GM12878 (cell line): ENCODE results near the gene CIRBP. TPM values are rescaled to one million over a fixed set of nuclear protein-coding genes. Genes with fewer than 3 reads are reported as not detected.
A peak's percentile ranks its signal among the peaks of the same experiment; 100 is the strongest.

Experiments used
- ATF7 ChIP-seq: fragments of 450-650 bp; IDR thresholded peaks from 2 replicates; pipeline ENCODE4 v1.6.1; 2016; ENCODE audit warnings: low read depth, mild to moderate bottlenecking
- BCLAF1 ChIP-seq: fragments of 450-650 bp; IDR thresholded peaks from 2 replicates; pipeline ENCODE4 v1.6.1; 2017; ENCODE audit warnings: antibody characterized with exemption, mild to moderate bottlenecking, moderate library complexity
- CBFB ChIP-seq: IDR thresholded peaks from 2 replicates; pipeline ENCODE4 v1.6.1; 2016; ENCODE audit warnings: antibody characterized with exemption, low read depth
- CHD2 ChIP-seq: IDR thresholded peaks from 2 replicates; pipeline ENCODE4 v1.6.1; 2011; ENCODE audit warnings: low read depth, low read length, improper control_type of control experiment, borderline replicate concordance
- CREB1 ChIP-seq: IDR thresholded peaks from 2 replicates; pipeline ENCODE4 v1.6.1; 2012; ENCODE audit warnings: low read depth, mild to moderate bottlenecking, inconsistent platforms
- E4F1 ChIP-seq: fragments of 450-650 bp; IDR thresholded peaks from 2 replicates; pipeline ENCODE4 v1.6.1; 2018; ENCODE audit warnings: borderline replicate concordance, mild to moderate bottlenecking; ENCODE audit not compliant: partially characterized antibody
- EP300 ChIP-seq, 2 experiments: fragments of 150-350 bp in 1 of 2; IDR thresholded peaks; 2 replicates each; pipeline ENCODE4 v1.6.1; 2011 to 2012; ENCODE audit warnings: low read depth in 2 of 2, low read length in 2 of 2, borderline replicate concordance in 1 of 2, improper control_type of control experiment in 1 of 2, inconsistent platforms in 1 of 2; ENCODE audit not compliant: control insufficient read depth in 1 of 2
- FOXK2 ChIP-seq: fragments of 450-650 bp; IDR thresholded peaks from 2 replicates; pipeline ENCODE4 v1.6.1; 2017; ENCODE audit warnings: mild to moderate bottlenecking, moderate library complexity
- GABPA ChIP-seq: IDR thresholded peaks from 2 replicates; pipeline ENCODE4 v1.6.1; 2014; ENCODE audit warnings: antibody characterized with exemption, low read depth, mild to moderate bottlenecking, inconsistent platforms
- JUND ChIP-seq: IDR thresholded peaks from 2 replicates; pipeline ENCODE4 v1.6.1; 2012; ENCODE audit warnings: low read depth, mild to moderate bottlenecking, low read length, improper control_type of control experiment, moderate library complexity
- KDM1A ChIP-seq: fragments of 200-600 bp; sonication (generic); IDR thresholded peaks from 2 replicates; pipeline ENCODE4 v1.6.1; 2016; ENCODE audit warnings: borderline replicate concordance
- MTA2 ChIP-seq: fragments of 450-650 bp; IDR thresholded peaks from 2 replicates; pipeline ENCODE4 v1.6.1; 2016; ENCODE audit warnings: low read depth, mild to moderate bottlenecking, moderate library complexity
- NBN ChIP-seq: fragments of 450-650 bp; IDR thresholded peaks from 2 replicates; pipeline ENCODE4 v1.6.1; 2016
- NFYA ChIP-seq: IDR thresholded peaks from 2 replicates; pipeline ENCODE4 v1.6.1; 2011; ENCODE audit warnings: low read depth, mild to moderate bottlenecking, low read length, improper control_type of control experiment, borderline replicate concordance
- POLR2AphosphoS2 ChIP-seq: IDR thresholded peaks from 2 replicates; pipeline ENCODE4 v1.6.1; 2011; ENCODE audit warnings: low read depth, mild to moderate bottlenecking, low read length, improper control_type of control experiment, moderate library complexity
- SMARCA5 ChIP-seq: fragments of 450-650 bp; IDR thresholded peaks from 2 replicates; pipeline ENCODE4 v1.6.1; 2017; ENCODE audit warnings: mild to moderate bottlenecking
- SRF ChIP-seq, 2 experiments: IDR thresholded peaks; 2 replicates each; pipeline ENCODE4 v1.6.1; 2011; ENCODE audit warnings: low read depth in 2 of 2, low read length in 2 of 2, mild to moderate bottlenecking in 1 of 2, moderate library complexity in 1 of 2
- SUPT20H ChIP-seq: IDR thresholded peaks from 2 replicates; pipeline ENCODE4 v1.6.1; 2011; ENCODE audit warnings: low read depth, mild to moderate bottlenecking, low read length, moderate library complexity, borderline replicate concordance; ENCODE audit not compliant: control insufficient read depth
- TCF12 ChIP-seq: IDR thresholded peaks from 2 replicates; pipeline ENCODE4 v1.6.1; 2011; ENCODE audit warnings: low read depth, mild to moderate bottlenecking, low read length
- YY1 ChIP-seq: IDR thresholded peaks from 2 replicates; pipeline ENCODE4 v1.6.1; 2011; ENCODE audit warnings: low read depth, mild to moderate bottlenecking, low read length
- ZBED1 ChIP-seq: IDR thresholded peaks from 2 replicates; pipeline ENCODE4 v1.6.1; 2016; ENCODE audit warnings: borderline replicate concordance
- ZBTB11 ChIP-seq: fragments of 450-650 bp; formaldehyde crosslinking; IDR thresholded peaks from 2 replicates; pipeline ENCODE4 v1.5.0; 2022; ENCODE audit warnings: mild to moderate bottlenecking, missing genetic modification characterization
- polyA plus RNA-seq, 11 experiments: library from polyadenylated mRNA; depleted of rRNA in 4 of 11; unstranded in 6 of 11; stranded (reverse) in 5 of 11; fragments of >200 nt; fragmentation: Nextera tagmentation in 4 of 11; fragmentation: Illumina TruSeq in 1 of 11; extraction: Ambion mirVana in 4 of 11; extraction: Trizol in 1 of 11; gene quantifications; 1 replicate in 1 of 11; 2 replicates in 10 of 11; pipeline versions ENCODE4 v1.2.1 to v1.2.3, GENCODE V29; 2011 to 2016; ENCODE audit warnings: inconsistent platforms in 2 of 11, missing spikeins in 2 of 11, low read depth in 1 of 11
- total RNA-seq, 4 experiments: library from RNA; depleted of rRNA in 3 of 4; stranded (reverse); fragments of >200 nt in 3 of 4; fragmentation: Illumina TruSeq in 1 of 4; extraction: Trizol in 1 of 4; gene quantifications; 2 replicates each; pipeline versions ENCODE4 v1.2.1 to v1.2.3, GENCODE V29; 2013 to 2021

The CIRBP gene
- total and polyA plus RNA-seq, 10 of the 15 experiments (the other 5 are each of a cell fraction or from before 2014, with no cell fraction given), result 27.6 to 335 (median 229) TPM

DNA sequence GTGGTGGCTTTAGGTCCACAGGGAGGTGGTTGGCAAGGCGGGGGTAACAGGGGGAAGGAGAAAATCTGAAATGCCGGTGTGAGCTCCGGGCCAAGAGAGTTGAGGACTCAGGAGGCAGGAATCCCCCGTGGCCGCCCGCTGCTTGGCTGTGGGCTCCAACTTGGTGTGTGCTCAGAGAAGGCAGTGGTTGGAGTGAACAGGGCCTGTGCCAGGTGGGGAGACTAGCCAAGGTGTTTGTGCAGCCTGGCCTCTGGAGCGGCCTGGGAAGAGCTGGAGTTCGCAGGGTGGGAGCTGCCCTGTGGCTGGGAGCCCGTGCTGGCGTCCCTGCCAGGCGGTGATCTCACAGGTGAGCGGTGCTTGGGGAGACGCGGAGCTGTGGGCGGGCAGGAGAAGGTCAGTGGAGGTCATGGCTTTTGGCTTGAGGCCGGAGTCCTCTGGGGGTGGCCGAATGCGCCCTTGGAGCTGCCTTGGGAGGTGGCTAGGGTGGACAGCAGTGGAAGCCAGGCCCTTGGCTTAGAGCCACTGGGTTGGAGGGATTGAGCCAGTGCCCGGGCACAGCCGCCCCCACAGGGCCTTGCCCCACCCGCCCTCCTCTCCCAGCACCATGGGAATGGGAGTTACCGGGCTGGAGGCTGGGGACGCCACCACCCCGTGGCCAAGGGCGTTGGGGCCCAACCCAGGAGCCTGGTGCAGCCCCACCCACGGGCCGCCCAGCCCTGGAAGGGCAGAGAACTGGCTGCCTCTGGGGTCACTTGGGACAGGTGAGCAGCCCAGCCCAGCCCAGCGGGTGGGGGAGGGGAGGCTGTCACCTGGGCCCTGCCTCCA is 7.1 kb upstream of the CIRBP start (continued):
- TF ChIP-seq ZBTB11 (CRISPR knock-in tag), result no peak
- 0 out of 2 replicates have a peak, but pooled peaks have one; percentile 44 for TF ChIP-seq TCF12
- TF ChIP-seq ZBED1, result no peak
- no peak for TF ChIP-seq CREB1
- TF ChIP-seq MTA2, result no peak
- 0 out of 2 replicates have a peak, but pooled peaks have one; percentile 1 for TF ChIP-seq ATF7
- no peak for TF ChIP-seq BCLAF1
- TF ChIP-seq JUND, result no peak
- TF ChIP-seq KDM1A, result no peak
- TF ChIP-seq FOXK2, result no peak
- peak; percentile 65; the same call in 1 of the 2 replicates for TF ChIP-seq POLR2AphosphoS2
- peak; percentile 9; the same call in 1 of the 2 replicates for TF ChIP-seq SMARCA5
- TF ChIP-seq NFYA, result no peak
- peak; percentile 66; the same call in 1 of the 2 replicates for TF ChIP-seq CHD2
- TF ChIP-seq E4F1, result no peak
- no peak; the same call in 1 of the 2 replicates for TF ChIP-seq NBN
- TF ChIP-seq SUPT20H, result no peak
- TF ChIP-seq EP300 (IDR thresholded peaks at IDR 0.05; ENCODE audit: borderline replicate concordance in 1 of 2, control insufficient read depth in 1 of 2, low read depth in 2 of 2, low read length in 2 of 2), result 0 out of 4 replicates have a peak, but pooled peaks of 1 of the 2 experiments have one; percentile 4
- TF ChIP-seq GABPA, result no peak
- no peak for TF ChIP-seq SRF (IDR thresholded peaks at IDR 0.05; ENCODE audit: low read depth in 2 of 2, low read length in 2 of 2)
- TF ChIP-seq CBFB, result no peak
- no peak for TF ChIP-seq YY1
